K562 treated with DMSO at 1 percent for 48 hours (cell line): ENCODE results near the gene CD82. TPM values are rescaled to one million over a fixed set of nuclear protein-coding genes. Genes with fewer than 3 reads are reported as not detected.

Source experiments
- total RNA-seq: library from RNA; unstranded; fragments of 300-600 nt; gene quantifications from 2 replicates; pipeline ENCODE4 v1.2.3, GENCODE V29; 2022; ENCODE audit warnings: low replicate concordance; ENCODE audit errors: extremely low read depth

The CD82 gene
- not detected in 2 replicates for total RNA-seq

GRCh38 chr11:44565211-44565952 is at the start of gene CD82:
TSS of gene CD82 (plus strand) at chr11:44565663. CDS start at chr11:44594663, 29,000 bp downstream.

Other genes starting within 250 kb of the CD82 start
- gene TSPAN18, start 161.3 kb downstream of the CD82 start, total RNA-seq: not detected in 2 replicates